A172 (cell line): ENCODE measurements around the gene ZNG1E. TPM values are rescaled to one million over a fixed set of nuclear protein-coding genes. Genes with fewer than 3 reads are reported as not detected.
"Not testable (repeated sequence)": the region's sequence is repeated elsewhere in the genome, so short reads cannot be mapped to it uniquely, and the experiment has no call there.

Experiments
- DNase-seq: peaks from one replicate; pipeline ENCODE4 v3.0.0-alpha.2; 2015; ENCODE audit warnings: low spot score
- total RNA-seq: library from RNA; depleted of rRNA; stranded (reverse); fragments of >200 nt; shearing (Covaris generic); gene quantifications from 2 replicates; pipeline ENCODE4 v1.2.3, GENCODE V29; 2014; rRNA removed

ZNG1E gene
- 27.8 and 28.8 TPM in 2 replicates for total RNA-seq

- peak; percentile 2 for DNase-seq
Observed at GRCh38 chr9:65675589-65676021, at the start of gene ZNG1E. ZNG1E (plus strand) TSS chr9:65675928; CDS start chr9:65675977, 49 bp downstream.

- DNase-seq: not testable (repeated sequence)
Observed at GRCh38 chr9:65673579-65673978, 2.1 kb upstream of the ZNG1E start.

GRCh38 chr9:65675018-65675417 is 710 bp upstream of the ZNG1E start:
- DNase-seq: not testable (repeated sequence)

DNA sequence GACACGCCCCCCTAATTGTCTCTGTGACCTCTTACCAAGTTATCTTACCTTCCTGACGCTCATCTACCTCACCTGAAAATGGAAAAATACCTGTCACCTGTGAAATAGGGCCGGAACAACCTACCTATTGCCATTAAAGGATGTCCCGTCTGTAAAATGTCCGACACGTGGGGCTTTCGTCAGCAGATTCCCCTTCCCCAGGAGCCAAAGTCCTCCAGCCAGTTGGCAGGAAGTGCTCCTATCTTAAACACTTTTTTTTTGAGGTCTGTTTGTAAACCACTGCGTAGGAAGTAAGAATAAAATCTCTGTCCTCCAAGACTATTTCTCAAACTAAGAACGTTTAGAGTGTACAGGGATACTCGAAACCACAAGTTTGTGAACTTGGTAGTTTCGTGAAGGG is 661 bp downstream of the ZNG1E start:
- not testable (repeated sequence) for DNase-seq

DNA sequence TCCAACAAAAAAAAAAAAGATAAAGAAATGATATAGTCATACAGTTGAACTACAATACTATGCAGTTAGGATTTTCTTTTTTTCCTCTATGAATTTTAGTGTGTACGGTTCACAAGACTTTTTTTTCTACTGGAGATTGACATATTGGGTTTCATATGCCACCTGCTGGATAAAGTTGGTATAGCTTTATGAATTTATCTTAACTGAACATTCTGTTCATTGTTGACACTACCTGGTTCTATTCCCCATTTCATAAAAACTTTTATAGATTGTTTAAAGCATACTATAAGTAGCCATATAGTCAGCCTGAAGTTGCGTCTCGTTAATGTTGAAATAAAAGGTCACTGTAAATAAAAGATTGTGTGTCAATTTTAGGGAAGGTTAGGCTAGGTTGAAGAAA is 2.8 kb downstream of the ZNG1E start:
- DNase-seq: not testable (repeated sequence)

DNA sequence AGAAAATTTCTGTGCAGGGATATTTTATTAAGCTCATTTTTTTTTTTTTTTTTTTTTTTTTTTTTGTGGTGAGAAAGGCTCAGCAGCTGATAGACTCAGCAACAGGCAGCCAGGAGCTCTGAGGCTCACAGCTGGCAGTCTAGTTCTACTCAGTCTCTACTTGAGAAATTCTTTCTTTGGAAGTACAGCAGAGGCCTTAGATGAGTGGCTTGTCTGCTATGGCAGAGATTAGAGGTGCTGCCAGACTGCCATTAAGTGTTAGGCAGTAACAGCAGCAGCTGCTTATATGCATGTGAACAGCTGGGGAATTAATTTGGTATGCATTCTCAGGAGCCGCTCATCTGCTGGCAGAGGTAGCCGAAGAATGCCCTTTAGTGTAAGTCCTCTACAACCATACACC is 27.8 kb downstream of the ZNG1E start:
- not testable (repeated sequence) for DNase-seq

DNA sequence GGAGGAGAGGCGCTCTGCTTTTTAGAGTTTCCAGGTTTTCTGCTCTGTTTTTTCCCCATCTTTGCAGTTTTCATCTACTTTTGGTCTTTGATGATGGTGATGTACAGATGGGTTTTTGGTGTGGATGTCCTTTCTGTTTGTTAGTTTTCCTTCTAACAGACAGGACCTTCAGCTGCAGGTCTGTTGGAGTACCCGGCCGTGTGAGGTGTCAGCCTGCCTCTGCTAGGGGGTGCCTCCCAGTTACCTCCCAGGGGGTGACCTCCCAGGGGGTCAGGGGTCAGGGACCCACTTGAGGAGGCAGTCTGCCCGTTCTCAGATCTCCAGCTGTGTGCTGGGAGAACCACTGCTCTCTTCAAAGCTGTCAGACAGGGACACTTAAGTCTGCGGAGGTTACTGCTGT is 38.7 kb downstream of the ZNG1E start:
- DNase-seq: not testable (repeated sequence)

DNA sequence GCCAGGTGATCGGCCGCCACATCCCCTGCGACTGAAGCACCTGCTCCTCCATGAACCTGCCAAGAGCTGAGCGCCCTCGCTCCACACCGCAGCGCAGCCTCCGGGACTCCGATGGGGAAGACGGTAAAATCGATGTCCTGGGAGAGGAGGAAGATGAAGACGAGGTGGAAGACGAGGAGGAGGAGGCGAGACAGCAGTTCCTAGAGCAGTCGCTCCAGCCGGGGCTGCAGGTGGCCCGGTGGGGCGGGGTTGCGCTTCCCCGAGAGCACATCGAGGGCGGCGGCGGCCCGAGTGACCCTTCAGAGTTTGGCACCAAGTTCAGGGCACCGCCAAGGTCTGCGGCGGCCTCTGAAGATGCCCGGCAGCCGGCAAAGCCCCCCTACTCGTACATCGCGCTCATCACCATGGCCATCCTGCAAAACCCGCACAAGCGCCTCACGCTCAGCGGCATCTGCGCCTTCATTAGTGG is 61.4 kb downstream of the ZNG1E start, which contains the start of gene FOXD4L4:
FOXD4L4 (plus strand) TSS at position 51 of the 469 bp plus-strand sequence; CDS start at position 51, 0 bp downstream.
- DNase-seq: not testable (repeated sequence)

DNA sequence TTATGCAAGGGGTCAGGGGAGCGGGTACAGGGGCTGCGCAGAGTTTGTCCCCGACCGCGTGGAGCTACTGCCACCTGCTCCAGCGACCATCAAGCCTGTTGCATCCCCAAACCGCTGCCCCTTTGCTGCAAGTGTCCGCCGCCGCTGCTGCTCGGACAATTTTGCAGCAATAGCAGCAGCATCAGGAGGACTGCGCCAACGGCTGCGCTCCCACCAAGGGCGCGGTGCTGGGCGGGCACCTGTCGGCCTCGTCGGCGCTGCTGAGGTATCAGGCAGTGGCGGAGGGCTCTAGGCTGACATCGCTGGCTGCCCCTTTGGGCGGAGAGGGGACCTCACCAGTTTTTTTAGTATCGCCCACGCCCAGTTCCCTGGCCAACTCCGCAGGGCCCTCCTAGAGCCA is 62.4 kb downstream of the ZNG1E start:
- not testable (repeated sequence) for DNase-seq

Other genes starting within 250 kb of the ZNG1E start
- gene FOXD4L4, start 61.2 kb downstream of the ZNG1E start, total RNA-seq: not detected in 2 replicates